DND-41 (cell line): ENCODE results near the gene CEBPE.

Source experiments
- ATAC-seq: fragments of 200-7000 bp; cut with Tn5 transposase; 3 replicates; pipeline ENCODE4 v1.9.1; 2021; ENCODE audit warnings: low read depth; ENCODE audit not compliant: insufficient read depth
- DNase-seq: peaks from one replicate; pipeline ENCODE4 v3.0.0-alpha.2; 2020
- H2AFZ ChIP-seq: 2 replicates; pipeline ENCODE4 v1.6.0; 2012; ENCODE audit warnings: low read depth, low read length
- H3K27ac ChIP-seq: 2 replicates; pipeline ENCODE4 v1.5.1; 2012; ENCODE audit warnings: low read length, inconsistent platforms
- H3K27me3 ChIP-seq: fragments of 200-600 bp; sonication (generic); 2 replicates; pipeline ENCODE4 v1.6.0; 2012; ENCODE audit warnings: low read length, mild to moderate bottlenecking, inconsistent platforms; ENCODE audit not compliant: insufficient read depth, poor library complexity
- H3K36me3 ChIP-seq: 2 replicates; pipeline ENCODE4 v1.5.1; 2012; ENCODE audit warnings: low read length, inconsistent platforms; ENCODE audit not compliant: insufficient read depth
- H3K4me1 ChIP-seq: 2 replicates; pipeline ENCODE4 v1.5.1; 2012; ENCODE audit warnings: mild to moderate bottlenecking, low read length; ENCODE audit not compliant: insufficient read depth
- H3K4me2 ChIP-seq: 2 replicates; pipeline ENCODE4 v1.6.0; 2012; ENCODE audit warnings: mild to moderate bottlenecking, moderate library complexity, low read length, inconsistent platforms; ENCODE audit not compliant: insufficient read depth
- H3K4me3 ChIP-seq, 2 experiments: fragments of 200-600 bp in 1 of 2; shearing (Covaris generic) in 1 of 2; 2 replicates each; pipeline ENCODE4 v1.5.1; 2012 to 2016; ENCODE audit warnings: inconsistent platforms in 2 of 2, low read length in 2 of 2, mild to moderate bottlenecking in 2 of 2, low read depth in 1 of 2, moderate library complexity in 1 of 2
- H3K79me2 ChIP-seq: 2 replicates; pipeline ENCODE4 v1.6.0; 2012; ENCODE audit warnings: low read length, inconsistent platforms; ENCODE audit not compliant: insufficient read depth
- H3K9ac ChIP-seq: 2 replicates; pipeline ENCODE4 v1.6.0; 2012; ENCODE audit warnings: low read depth, mild to moderate bottlenecking, inconsistent platforms, low read length, moderate library complexity
- H3K9me3 ChIP-seq: 2 replicates; pipeline ENCODE4 v1.5.1; 2012; ENCODE audit warnings: low read length, moderate library complexity, mild to moderate bottlenecking, inconsistent platforms; ENCODE audit not compliant: insufficient read depth, severe bottlenecking
- H4K20me1 ChIP-seq: 2 replicates; pipeline ENCODE4 v1.6.0; 2012; ENCODE audit warnings: low read length; ENCODE audit not compliant: insufficient read depth
- CTCF ChIP-seq: IDR thresholded peaks from 2 replicates; pipeline ENCODE4 v1.5.1; 2012; ENCODE audit warnings: borderline replicate concordance, low read length, moderate library complexity, mild to moderate bottlenecking; ENCODE audit not compliant: poor library complexity, severe bottlenecking; ENCODE audit errors: extremely low read depth
- EZH2 ChIP-seq: IDR thresholded peaks from 3 replicates; pipeline ENCODE4 v1.6.1; 2012; ENCODE audit warnings: borderline replicate concordance, low read depth, mild to moderate bottlenecking, moderate library complexity, low read length, inconsistent platforms; ENCODE audit not compliant: severe bottlenecking

CEBPE gene

GRCh38 chr14:23105348-23105824 is 13.7 kb downstream of the CEBPE start:
- ATAC-seq (no peak), DNase-seq (no peak)
- Histone ChIP-seq H3K9me3 (no peaks in the 10 kb centered on the region), H4K20me1 (no peaks in the 10 kb centered on the region), H3K9ac (no peak overlapping the region), H3K36me3 (no peaks in the 10 kb centered on the region), H2AFZ (no peak overlapping the region), H3K4me3 (no peak overlapping the region), H3K79me2 (no peaks in the 10 kb centered on the region), H3K27me3 (peaks cover 14% of the 10 kb centered on the region), H3K4me1 (no peaks in the 10 kb centered on the region), H3K27ac (no peak overlapping the region), H3K4me2 (no peak overlapping the region)
- TF ChIP-seq CTCF: no peak

GRCh38 chr14:23104591-23105347 is 14.3 kb downstream of the CEBPE start, which contains the start of gene CIROP:
TSS of gene CIROP (minus strand) at chr14:23104989. CDS start at chr14:23104920, 69 bp downstream.
- Histone ChIP-seq H3K27me3 (peaks cover 10% of the 10 kb centered on the region), H4K20me1 (no peaks in the 10 kb centered on the region), H3K79me2 (no peaks in the 10 kb centered on the region), H3K9me3 (no peaks in the 10 kb centered on the region), H3K4me2 (no peak within 1 kb of the TSS), H3K4me3 (no peak within 1 kb of the TSS), H3K9ac (no peak within 1 kb of the TSS), H3K27ac (no peak within 1 kb of the TSS), H3K4me1 (no peaks in the 10 kb centered on the region), H2AFZ (no peak within 1 kb of the TSS), H3K36me3 (no peaks in the 10 kb centered on the region)
- DNase-seq (no peak), ATAC-seq (no peak)
- TF ChIP-seq EZH2 (no peak), CTCF (no peak)

- TF ChIP-seq CTCF: no peak
- TF ChIP-seq EZH2: no peak
- Histone ChIP-seq H3K9me3 (no peaks in the 10 kb centered on the region), H2AFZ (no peak overlapping the region), H3K79me2 (no peaks in the 10 kb centered on the region), H3K4me3 (no peak overlapping the region), H3K27ac (no peak overlapping the region), H3K9ac (no peak overlapping the region), H3K4me2 (no peak overlapping the region), H3K36me3 (no peaks in the 10 kb centered on the region), H4K20me1 (no peaks in the 10 kb centered on the region; the same call in 1 of the 2 replicates), H3K4me1 (no peaks in the 10 kb centered on the region), H3K27me3 (peaks cover 10% of the 10 kb centered on the region)
- no peak for DNase-seq
- no peak for ATAC-seq
Measured at GRCh38 chr14:23104070-23104590, 14.9 kb downstream of the CEBPE start.
